GM18511 (cell line): ENCODE measurements around the gene GRM7.

Experiments used
- ATAC-seq: cut with Tn5 transposase; IDR thresholded peaks from one replicate; pipeline ENCODE4 v1.9.1; 2021; ENCODE audit warnings: mild to moderate bottlenecking, moderate library complexity; ENCODE audit not compliant: unreplicated experiment

GRM7 gene

DNA sequence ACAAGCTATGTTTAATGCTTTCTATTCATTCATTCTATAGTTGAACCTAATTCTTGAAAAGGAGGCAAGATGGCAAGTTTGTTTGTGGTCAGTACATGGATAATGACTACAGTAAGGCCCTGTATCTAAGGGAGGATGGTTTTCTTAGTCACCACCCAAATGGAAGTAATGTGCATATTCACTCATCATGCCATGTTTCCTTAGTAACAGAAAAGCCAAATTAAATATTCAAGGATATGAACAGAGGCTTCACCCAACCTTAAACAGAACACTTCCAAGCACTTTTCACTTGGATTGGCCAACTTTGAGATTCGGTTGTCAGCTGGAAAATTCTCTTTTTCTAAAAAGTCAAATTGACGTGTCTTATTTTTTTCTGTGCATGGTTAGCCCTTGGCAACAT lies 835.4 kb downstream of the GRM7 start:
- no peak for ATAC-seq

DNA sequence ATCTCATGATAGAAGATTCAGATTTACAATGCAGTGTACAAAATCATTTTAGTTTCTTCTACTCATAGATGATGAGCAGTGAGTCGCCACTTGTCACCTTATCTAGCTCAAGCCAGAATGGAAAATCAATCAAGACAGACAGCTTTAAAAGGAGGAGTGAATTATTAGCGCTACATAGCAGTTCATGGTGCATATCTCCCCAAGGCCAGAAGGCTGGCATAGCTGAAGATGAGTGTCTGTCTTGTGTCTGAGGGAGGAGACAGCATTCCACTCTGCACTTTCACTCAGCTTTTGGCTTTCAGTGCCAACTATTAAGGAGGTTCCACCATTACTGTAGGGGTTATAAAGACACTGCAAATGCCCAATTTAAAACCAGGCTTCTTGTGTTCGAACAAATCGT lies 836.6 kb downstream of the GRM7 start:
- no peak for ATAC-seq

GRCh38 chr3:7700539-7700938 lies 839.6 kb downstream of the GRM7 start:
- no peak for ATAC-seq

GRCh38 chr3:7700977-7701376 lies 840.1 kb downstream of the GRM7 start:
- ATAC-seq = no peak

GRCh38 chr3:7707187-7707586 lies 846.3 kb downstream of the GRM7 start:
- ATAC-seq = no peak

- no peak for ATAC-seq
Observed at GRCh38 chr3:7709376-7710082, 848.6 kb downstream of the GRM7 start.

DNA sequence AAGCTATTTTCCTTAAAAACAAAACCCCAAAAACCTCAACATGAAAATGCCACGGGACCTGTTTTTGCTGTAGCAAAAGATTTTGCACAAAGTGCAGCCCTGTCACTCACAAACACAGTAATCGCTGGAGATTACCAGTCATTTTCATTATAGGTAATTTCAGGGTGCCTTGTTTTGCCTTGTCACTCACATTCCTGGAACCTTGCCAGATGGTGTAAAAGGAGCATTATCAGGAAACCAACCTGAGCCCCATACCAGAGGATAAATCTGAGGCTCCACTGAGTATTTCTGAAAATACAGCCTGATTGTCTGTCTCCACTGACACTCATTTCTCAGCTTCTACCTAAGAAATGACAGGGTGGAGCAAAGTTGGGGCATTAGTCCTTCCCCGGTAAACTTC lies 849.4 kb downstream of the GRM7 start:
- ATAC-seq = no peak

- no peak for ATAC-seq
Observed at GRCh38 chr3:7713724-7714123, 852.8 kb downstream of the GRM7 start.

DNA sequence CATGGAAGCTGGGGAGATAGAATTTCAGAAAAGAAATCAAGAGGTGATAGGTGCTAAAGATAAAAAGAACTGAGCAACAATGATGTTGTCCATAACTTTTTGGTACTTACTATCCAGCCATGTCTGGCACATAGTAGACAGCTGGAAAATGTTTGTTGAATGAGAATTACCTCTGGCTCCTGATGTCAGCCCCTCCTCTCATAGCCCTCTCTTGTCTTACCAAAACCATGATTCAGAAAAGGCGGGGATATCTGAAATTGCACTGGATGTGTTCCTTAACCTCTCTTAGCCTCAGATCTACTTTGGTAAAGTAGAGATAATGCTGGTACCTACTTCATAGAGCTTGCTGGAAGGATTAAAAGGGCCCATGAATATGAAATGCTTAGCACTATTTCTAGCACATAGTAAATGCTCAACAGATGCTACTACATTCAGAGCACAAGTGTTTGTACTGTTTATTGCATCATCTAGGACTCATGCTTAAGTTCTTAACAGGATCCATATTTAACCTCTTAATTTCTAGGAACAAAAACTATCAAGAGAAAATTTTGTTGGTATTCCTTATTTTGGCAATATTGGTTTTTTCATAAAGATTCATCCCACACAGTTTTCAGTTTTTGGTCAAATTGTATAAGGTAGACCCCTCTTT lies 859.9 kb downstream of the GRM7 start:
- no peak for ATAC-seq

DNA sequence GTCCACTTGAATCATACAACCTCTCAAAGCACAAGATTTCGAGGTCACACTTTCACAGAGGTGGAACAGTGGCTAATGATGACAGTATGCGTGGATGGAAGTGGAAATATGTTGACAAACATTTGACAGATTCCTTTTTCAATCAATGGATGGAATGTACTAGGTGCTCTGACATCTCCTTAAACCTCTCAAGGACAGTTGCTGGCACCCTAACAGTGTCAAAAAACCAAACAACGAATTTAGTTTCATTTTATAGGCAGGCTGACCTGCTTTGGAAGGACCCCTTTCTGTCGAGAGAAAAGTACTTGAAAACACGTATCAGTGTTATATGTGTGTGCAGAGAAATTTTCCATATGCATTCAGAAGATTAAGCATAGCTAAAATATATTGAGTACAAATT lies 861.0 kb downstream of the GRM7 start:
- no peak for ATAC-seq

DNA sequence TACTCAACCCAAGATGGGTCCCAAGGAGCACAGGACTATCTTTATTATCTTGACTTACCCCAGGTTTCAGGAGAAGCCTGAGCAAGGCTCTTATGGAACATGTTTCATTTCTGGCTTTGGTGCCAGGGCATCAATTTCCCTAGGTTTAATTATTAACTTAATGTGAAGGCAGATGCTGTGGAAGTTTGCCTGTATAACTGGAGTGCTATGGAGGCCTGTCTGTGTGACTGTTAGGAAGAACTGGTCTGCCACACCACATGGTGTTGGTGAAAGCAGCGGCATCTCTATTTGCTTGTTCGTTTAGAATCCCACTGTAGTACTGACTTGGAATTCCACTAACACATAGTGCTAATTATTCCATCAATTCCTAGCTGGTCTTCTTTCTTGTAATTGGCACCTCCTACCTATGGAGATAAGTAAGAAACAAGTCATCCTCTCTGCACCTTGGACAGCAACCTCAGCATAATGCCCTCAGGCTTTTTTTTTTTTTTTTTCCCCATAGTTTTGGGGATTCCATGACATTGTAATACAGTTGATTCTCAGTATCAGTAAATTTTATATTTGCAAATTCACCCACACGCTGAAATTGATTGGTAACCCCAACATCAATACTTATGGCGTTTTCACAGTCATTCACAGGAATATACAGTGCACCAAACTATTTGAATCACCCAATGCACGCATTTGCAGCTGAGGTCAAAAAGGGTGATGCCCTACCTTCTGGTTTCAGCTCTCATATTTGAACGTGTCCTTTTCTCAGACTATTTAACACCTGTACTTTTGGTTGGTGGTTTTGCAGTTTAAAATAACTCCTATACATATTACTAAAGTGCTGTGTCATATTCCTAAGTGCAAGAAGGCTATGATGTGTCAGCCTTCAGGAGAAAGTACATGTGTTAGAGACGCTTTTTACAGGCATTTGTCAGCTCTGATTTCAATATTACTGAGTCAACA lies 867.9 kb downstream of the GRM7 start:
- no peak for ATAC-seq

GRCh38 chr3:7733933-7734332 lies 873.0 kb downstream of the GRM7 start:
- no peak for ATAC-seq

DNA sequence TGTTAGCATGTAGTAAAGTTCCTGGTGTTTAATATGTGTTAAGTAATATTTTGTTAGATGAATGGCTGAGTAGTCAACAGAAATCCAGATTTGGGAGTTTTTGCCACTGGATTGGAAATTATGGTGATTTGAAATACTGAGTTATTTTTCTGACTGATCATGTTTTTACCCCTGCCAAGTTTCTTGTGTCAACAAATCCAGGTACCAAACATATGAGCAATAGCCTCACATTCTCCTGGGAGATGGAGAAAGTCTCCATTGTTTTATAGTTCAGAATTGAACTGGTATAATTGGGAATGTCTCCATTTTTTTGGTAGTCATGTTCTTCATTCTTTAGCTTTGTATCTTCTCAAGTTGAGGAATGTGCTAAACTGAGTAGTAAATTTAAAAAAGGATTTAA lies 873.5 kb downstream of the GRM7 start:
- no peak for ATAC-seq

GRCh38 chr3:7737263-7737662 lies 876.3 kb downstream of the GRM7 start:
- no peak for ATAC-seq

DNA sequence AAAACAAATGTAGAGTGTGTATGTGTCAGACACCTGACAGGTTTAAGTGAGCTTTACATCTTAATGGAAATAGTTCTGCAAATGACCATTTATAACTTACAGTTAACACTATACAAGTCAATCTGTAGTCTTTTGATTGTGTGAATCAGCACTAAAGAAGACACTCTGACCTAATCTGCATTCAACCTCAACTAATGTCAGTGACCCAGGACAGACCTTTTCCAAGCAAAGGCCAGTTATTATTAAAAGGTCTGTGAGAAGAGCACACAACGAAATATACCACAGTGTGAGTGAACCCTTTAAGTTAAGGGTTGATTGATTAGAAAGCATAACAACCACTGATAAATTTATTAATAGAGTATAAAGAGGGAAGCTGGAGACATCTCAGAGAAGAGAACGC lies 878.8 kb downstream of the GRM7 start:
- ATAC-seq = no peak

DNA sequence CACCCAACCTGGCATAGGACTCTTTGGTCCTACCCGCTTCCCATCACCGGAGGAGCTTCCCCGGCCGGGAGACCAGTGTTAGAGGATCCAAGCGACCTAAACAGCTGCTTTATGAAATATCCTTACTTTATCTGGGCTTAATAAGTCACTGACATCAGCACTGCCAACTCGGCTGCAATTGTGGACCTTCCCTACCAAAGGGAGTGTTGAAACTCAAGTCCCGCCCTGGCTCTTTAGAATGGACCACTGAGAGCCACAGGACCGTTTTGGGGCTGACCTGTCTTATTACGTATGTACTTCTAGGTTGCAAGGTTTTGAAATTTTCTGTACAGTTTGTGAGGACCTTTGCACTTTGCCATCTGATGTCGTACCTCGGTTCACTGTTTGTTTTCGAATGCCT lies 879.5 kb downstream of the GRM7 start:
- ATAC-seq = no peak

DNA sequence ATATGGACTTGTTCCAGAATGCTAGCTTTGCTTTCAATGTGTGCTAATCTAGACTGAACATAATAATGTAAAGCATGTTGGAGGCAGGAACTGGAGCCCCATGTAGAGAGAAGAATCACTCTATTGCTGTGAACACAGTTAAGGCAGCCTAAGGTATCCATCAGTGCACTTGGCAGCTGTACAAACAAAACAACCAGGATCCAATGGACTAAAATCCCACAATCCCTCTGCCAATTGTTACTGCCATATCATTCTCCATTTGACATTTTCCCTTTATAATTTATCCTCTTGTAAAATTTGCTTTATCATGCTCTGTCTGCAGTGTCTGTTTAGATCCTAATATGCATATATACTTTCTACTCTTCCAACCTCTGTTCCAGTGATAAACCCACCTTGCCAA lies 883.9 kb downstream of the GRM7 start:
- no peak for ATAC-seq

- no peak for ATAC-seq
Observed at GRCh38 chr3:7745711-7746110, 884.8 kb downstream of the GRM7 start.

DNA sequence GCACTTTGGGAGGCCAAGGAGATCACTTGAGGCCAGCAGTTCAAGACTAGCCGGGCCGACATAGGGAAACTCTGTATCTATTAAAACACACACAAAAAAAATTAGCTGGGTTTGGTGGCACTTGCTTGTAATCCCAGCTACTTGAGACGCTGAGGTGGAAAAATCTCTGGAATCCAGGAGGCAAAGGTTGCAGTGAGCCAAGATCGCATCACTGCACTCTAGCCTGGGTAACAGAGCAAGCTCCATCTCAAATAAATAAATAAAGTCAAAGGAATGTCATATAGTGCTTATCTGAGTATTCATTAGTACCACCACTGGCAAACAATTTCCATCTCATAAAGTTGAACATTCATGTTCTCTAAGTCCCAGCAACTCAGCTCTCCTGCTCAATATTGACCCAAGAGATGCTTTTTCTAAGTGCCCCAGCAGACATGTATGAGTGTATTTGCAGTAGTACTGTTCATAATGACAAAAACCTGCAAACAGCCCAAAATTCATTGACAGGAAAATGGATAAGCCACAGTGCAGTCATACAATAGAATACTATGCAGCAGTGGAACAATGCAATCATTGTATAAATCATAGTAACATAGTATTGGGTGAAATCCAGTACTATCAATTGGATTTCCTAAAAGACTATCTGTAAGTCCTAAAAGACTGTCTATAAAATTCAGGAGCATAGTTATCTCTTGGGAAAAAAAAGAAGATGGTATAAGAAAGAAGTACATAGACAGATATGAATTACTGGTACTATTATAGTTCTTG lies 889.2 kb downstream of the GRM7 start:
- ATAC-seq = no peak

GRCh38 chr3:7752005-7752404 lies 891.1 kb downstream of the GRM7 start:
- ATAC-seq = no peak
